OCI-LY1 (cell line): ENCODE measurements around the gene HYAL3.

ENCODE experiments used
- CTCF ChIP-seq: fragments of 200-600 bp; sonication (generic), shearing (Covaris generic); IDR thresholded peaks from 2 replicates; pipeline ENCODE4 v1.5.1; 2017; ENCODE audit warnings: mild to moderate bottlenecking, antibody characterized with exemption, low read length, moderate library complexity, mixed read lengths
- EZH2 ChIP-seq: fragments of 200-600 bp; sonication (generic), shearing (Covaris generic); IDR thresholded peaks from 2 replicates; pipeline ENCODE4 v1.8.0; 2017; ENCODE audit warnings: borderline replicate concordance, mixed run types, mild to moderate bottlenecking, antibody characterized with exemption, low read length, moderate library complexity, mixed read lengths

DNA sequence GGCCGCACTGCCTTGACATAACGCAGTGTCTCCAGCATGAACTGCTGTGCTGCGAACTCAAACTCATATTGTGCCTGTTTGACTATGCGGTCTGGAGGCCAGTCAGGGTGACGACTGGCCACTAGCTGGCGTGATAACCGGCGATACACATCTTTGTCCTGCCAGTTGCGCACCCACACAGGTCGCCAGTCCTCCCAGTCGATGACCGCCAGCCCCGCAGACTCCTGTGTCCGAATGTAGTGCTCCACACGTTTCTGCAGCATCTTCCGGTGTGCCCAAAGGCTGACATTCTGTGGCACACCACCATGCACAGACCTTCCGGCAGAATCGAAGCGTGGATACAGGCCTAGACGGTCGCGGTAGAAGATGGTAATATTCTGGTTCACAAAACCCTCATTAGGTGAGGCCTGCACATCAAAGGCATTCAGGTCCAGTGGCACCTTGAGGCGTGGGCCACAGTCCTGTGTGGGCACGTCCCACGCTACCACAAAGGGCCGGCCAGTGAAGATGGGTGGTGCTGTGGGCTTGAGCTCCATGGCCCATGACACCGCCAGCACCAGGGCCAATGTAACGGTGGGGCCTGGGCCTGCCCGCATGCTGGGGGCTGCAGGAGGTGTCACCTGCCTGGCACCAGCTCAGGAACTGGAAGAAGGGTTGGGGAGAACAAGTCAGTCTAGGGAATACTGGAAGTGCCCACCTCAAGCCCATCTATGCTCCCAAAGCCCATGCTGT is 20.9 kb upstream of the HYAL3 start:
- peak; percentile 6; the same call in 1 of the 2 replicates for TF ChIP-seq CTCF
- no peak for TF ChIP-seq EZH2
